IPS-NIHi7 (cell line): ENCODE results near the gene TM9SF1.
A peak's percentile ranks its signal among the peaks of the same experiment; 100 is the strongest.
"Not testable (repeated sequence)": the region's sequence is repeated elsewhere in the genome, so short reads cannot be mapped to it uniquely, and the experiment has no call there.

Experiments
- DNase-seq: peaks from one replicate; pipeline ENCODE4 v3.0.0; 2012; ENCODE audit warnings: mixed read lengths; ENCODE audit errors: extremely low spot score

TM9SF1 gene

DNA sequence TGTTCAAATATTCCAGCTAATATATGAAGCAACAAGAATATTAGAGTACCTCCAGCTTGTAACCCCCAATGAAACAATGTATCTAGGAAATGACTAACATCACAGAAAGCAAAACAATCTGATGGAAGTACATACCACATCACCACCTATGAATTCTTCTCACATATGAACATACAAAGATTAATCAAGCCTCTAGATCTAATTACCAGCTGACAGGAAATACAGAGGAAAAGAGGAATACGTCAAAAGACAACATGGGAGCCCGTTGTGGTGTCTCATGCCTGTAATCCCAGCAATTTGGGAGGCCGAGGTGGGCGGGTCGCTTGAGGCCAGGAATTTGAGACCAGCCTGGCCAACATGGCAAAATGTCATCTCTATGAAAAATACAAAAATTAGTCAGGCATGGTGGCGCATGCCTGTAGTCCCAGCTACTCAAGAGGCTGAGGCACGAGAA lies 29.4 kb upstream of the TM9SF1 start:
- DNase-seq: no peak

DNA sequence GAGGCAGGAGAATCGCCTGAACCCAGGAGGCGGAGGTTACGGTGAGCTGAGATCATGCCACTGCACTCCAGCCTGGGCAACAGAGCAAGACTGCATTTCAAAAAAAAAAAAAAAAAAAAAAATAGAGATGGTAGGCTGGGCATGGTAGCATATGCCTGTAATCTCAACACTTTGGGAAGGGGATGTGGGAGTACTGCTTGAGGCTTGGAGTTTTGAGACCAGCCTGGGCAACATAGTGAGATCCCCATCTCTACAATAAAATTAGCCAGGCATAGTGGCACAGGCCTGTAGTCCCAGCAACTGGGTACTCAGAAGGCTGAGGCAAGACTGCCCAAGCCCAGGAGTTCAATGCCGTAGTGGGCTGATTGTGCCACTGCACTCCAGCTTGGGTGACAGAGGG lies 27.7 kb upstream of the TM9SF1 start:
- DNase-seq: not testable (repeated sequence)

DNA sequence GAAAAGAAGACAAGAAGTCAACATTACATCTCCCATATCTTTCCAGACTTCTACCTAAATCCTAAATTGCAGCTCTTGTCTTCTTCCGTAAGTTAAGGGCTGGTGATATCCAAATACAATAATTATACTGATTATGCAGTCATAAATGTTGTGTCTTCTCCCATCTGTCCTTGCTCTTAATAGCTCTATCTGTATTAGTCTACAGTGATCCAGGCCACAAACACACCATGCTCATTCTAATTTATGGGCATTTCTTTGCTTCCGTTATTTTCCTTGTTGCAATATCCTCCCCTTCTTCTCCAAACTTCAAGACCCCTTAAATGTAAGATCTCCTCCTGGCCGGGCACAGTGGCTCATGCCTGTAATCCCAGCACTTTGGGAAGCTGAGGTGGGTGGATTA lies 24.3 kb upstream of the TM9SF1 start:
- DNase-seq: no peak

DNA sequence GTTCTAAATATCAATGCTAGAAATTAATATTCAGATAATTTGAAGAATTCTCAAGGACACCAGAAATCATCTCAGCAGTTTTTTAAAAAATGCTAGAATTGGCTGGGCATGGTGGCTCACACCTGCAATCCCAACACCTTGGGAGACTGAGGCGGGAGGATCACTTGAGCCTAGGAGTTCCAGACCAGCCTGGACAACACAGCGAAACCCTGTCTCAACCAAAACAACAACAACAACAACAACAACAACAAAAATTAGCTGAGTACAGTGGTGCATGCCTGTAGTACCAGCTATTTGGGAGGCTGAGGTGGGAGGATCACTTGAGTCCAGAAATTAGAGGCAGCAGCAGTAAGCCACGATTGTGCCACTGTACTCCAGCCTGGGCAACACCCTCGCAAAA lies 23.8 kb upstream of the TM9SF1 start:
- no peak for DNase-seq

DNA sequence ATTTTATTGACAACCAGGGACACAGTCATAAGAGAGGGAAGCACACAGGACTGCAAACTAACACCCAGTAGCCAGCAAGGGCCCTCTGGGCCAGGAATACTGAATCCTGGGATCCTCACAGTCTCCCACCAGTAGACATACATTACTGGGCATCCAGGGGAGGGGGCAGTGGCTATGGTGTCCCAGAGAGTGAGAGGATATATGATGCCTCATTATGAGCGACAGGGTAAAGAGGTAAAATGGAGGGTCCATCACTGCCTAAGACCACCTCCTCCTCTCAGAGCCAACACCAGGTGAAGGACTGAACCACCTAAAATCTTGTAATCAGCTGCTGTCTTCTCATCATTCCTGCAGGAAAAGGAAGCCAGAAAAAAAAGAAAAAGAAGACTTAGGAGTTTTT lies 21.6 kb upstream of the TM9SF1 start:
- DNase-seq: not testable (repeated sequence)

DNA sequence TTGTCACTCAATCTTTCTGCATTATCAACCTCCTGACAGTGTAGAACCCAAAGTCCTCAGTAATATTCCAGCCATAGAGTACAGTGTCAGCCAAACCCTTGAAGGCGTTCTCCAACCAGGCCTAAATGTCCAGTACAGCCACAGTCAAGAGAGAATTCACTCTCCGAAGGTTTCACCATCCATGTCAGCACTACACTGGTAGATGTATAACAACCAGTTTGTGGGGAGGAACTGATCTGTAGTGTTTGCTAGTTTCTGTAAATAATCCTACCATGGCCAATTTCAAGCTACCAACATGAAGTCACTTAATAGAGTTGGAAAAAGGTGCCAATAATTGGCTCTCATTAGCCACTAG lies 21.1 kb upstream of the TM9SF1 start:
- DNase-seq: no peak

DNA sequence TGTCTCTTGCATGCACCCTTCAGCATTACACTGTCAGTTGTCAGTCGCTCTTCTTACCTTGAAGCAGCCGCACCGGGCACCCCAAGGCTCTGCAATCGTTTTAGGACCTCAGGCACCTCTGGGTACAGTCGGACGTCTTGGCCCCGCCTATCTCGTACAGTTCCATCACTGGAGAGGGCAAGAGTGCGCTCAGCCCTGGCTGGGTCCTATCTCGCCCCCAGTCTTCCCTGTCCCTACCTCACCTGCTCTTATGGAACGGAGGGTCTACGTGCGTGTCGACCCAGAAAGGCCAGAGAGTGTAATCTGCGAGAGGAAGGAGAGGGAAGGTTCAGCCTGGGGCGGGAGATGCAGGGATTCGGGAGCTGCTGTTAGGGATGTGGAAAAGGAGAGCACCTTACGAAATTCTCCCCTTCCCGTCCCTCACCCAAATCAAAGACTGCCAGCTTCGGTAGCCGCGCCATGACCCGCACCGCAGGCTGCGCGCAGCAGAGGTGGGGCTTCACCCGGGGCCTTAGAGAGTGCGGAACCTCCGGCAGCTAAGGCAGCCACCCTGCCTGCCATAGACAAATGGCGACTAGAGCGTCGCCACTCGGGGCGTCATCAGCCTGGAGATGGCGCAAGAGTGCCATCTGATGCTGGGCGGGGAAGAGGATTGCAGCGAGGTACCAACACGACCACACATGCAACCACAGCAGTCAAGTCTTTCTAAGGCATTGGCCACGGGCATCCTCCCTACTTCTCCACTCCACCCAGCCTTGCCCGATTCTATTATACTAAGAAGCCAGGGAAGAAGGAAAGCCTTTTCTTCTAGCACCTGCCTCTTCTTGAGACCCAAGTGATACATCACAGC lies 20.5 kb upstream of the TM9SF1 start, which contains the start of gene MDP1:
Gene MDP1, minus strand, starts transcription at position 572 of the 850 bp plus-strand sequence. Its CDS starts 111 bp downstream, at position 461.
- DNase-seq: peak; percentile 96

DNA sequence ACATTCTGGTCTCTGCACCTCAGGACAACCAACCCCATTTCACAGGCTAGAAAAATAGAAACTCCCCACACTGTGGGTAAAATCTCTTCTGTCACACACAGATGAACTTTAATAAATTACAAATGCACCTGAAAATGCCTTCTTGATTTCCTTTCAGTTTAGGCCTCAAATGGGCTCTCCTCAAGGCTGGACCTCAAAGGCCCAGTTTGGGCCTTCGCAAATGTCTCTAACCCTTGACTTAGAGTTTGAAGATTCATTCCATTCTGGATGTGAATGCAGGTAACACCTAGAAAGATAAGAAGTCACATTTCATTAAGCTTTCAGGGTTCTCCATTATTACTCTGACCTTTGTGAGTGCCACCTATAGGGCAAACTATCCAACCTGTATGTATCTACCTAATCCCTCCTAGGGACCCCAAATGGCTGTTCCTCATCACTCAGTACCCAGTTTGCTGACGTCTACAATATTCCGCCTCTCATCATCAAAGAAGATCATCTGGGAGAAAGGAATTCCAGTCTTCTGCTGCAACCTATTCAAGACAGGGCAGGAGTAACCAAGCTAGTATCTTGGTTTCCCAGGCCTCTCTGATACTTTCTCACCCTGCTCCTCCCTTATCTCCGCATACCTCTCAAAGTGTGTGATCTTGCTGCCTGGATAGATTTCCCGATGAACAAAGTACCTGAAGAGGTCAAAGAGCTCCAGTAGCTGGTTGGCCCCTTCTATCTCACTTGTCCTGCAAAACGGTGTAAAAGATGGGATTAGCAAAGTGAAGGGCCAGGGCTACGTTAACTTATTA lies 18.8 kb upstream of the TM9SF1 start:
- DNase-seq: no peak

DNA sequence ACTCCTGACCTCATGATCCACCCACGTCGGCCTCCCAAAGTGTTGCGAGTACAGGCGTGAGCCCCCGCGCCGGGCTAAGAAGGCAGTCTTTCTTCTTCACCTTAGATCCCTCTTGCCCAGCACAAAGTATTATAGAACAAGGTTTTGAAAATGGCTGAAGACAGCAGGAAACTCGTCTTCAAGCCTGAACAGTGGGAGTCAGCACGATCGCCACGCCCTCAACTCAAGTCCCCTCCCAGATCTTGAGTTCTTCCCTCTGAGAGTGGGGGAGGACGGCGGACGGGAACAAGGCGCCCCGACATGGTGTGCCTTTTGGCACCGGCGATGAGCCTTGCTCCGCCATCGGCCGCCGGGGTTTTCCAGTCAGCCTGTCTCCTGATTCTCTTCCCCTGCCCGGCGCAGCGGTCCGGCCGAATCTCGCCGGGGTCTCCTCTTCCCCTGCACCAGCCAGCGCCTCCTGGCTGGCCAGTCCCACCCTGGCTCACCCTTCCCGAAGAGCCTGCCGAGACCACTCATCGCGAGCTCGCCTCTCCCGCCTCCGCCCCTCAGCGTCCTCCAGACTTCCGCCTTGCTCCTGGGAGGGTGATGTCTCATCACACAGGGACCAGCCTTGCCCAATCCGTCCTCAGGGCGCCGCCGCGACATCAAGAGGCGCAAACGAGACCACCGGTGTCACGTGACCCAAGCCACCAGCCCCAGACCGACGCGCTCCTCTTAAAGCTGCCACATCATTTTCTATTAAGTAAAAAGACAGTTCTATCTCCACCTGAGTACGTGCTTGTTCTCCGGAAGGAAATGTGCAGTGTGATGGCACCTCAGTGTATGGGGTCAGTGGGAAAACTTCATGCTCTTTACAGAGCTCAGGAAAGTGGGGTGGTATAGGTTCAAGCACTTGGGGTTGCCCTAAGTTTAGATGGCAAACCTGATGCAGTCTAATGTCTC lies 18.0 kb upstream of the TM9SF1 start, which contains the start of gene CHMP4A:
Gene CHMP4A, minus strand, starts transcription at position 565 of the 942 bp plus-strand sequence. Its CDS starts 49 bp downstream, at position 516.
- peak; percentile 98 for DNase-seq

DNA sequence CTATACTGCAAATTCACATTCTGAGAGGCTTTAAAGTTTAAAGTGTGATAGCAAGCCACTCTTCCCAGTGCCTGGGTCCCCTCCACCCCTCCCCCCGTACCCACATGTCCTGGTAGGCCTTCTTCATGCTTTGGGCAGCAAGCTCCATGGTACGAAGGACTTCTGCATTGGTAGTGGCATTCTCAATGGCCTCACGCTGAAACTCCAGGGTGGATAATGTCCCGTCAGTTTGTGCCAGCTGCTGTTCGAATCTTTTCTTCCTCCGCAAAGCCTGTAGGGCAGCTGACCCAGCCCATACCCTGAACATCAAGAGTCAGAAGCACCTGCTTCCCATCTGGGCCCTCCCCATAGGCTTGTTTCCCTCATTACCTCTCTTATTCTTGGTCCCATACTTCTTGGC lies 16.1 kb upstream of the TM9SF1 start:
- DNase-seq: no peak

DNA sequence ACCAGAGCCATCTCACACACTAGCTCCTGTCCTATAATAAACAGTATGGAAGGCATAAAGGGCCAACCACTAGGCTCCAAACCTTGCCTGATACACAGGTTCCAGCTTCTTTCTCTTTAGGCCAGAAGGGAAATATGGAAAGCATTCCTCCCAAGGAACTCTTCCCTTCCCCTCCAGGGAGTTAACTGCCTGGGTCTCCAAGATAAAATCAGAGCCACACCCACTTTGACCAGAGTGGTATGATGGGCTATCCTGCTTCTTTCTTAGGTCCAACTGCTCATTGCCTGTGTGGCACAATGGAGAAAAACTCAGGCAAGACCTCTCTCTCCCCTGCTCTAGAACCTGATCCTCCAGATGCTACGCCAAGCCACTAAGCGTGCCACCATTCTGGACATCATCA lies 12.4 kb upstream of the TM9SF1 start:
- DNase-seq: no peak

DNA sequence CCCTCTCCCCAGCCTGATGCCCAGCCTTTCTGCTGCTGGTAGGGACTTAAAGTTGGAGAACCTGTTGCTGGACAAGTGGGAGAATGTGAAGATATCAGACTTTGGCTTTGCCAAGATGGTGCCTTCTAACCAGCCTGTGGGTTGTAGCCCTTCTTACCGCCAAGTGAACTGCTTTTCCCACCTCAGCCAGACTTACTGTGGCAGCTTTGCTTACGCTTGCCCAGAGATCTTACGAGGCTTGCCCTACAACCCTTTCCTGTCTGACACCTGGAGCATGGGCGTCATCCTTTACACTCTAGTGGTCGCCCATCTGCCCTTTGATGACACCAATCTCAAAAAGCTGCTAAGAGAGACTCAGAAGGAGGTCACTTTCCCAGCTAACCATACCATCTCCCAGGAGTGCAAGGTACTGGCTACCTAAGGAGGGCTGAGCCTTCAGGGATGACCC lies 11.9 kb upstream of the TM9SF1 start:
- no peak for DNase-seq

DNA sequence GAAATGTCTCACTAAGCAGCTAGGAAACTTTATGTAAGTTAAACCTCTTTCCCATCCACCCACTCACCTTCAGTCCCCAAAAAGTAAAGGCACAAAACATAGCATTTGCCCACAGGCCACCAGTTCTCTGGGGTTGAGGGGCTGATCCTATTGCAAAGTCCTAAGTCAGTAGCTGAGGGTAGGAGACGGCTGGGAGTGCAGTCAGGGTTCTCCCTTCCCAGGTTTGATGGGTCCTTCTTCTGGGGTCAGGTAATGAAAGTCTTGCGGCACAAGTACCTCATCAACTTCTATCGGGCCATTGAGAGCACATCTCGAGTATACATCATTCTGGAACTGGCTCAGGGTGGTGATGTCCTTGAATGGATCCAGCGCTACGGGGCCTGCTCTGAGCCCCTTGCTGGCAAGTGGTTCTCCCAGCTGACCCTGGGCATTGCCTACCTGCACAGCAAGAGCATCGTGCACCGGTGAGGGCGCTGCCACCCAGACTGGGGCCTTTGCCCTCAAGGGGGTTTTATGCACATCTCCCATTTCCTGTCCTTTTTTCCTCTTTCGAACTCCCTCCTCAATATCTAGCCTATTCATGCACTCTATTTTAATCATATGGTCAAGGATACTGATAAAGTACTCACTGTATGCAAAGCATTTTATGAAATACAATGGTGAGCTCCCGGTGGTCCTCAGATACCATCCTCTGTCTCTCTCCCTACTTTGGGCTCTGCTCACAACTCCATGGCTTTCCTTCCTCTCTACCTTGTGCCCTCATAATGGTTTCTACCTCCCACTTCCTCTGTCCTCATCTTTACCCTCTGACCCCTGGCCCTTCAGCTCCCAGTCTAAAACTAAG lies 11.2 kb upstream of the TM9SF1 start:
- DNase-seq: no peak

DNA sequence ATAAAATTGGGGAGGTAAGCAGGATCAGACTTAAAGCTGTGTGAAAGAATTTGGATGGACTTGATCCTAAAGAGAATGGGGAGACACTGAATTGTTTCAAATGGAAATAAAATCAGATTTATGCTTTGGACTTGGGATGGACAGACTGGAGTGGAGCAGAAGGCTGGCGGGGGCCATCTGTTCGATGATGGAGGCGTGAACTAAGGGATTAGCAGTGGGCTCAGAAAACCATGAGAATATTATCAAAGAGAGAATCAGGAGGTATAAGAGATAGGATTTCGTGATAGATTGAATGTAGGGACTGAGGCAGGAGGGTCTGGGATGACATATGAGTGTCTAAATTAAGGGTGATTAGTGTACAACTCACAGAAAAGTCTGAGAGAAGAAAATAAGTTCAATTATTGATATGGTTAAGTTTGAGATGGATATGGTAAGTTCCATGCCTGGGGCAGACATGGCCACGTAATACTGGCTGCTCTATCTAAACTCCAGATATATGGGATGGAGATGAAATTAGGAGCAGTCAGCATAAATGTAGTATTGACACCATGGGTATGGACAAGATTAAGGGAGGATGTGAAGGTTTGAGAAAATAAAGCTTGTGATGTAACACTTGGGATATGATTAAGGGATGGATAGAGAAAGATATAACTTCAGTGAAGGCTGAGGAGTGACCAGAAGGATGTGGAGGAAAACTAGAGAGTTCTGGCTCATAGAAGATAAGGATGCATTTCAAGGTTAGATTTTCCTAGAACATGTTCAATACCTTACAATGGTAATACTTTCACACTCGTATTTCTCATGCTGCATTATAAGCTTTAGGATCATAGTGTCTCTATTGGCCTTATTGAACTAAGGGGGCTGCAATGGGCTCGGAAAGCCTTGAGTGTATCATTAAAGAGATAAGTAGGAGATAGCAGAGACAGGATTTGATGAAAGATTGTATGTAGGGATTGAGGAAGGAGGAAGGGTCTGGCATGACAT lies 9.2 kb upstream of the TM9SF1 start:
- DNase-seq: no peak

DNA sequence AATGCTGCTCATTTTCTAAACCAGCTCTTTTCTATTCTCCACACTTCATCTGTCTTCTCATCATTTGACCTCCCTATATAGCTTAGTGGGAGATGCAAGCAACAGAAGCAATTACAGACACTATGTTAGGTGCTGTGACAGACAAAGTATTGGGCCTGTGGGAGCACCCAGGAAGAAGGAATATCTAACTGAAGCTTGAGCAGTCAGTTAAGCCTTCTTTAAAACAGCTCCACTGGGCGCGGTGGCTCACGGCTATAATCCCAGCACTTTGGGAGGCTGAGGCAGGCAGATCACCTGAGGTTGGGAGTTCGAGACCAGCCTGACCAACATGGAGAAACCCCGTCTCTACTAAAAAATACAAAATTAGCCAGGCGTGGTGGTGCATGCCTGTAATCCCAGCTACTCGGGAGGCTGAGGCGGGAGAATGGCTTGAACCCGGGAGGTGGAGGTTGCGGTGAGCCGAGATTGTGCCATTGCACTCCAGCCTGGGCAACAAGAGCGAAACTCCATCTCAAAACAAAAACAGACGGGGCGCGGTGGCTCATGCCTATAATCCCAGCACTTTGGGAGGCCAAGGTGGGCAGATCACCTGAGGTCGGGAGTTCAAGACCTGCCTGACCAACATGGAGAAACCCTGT lies 8.1 kb upstream of the TM9SF1 start:
- not testable (repeated sequence) for DNase-seq

DNA sequence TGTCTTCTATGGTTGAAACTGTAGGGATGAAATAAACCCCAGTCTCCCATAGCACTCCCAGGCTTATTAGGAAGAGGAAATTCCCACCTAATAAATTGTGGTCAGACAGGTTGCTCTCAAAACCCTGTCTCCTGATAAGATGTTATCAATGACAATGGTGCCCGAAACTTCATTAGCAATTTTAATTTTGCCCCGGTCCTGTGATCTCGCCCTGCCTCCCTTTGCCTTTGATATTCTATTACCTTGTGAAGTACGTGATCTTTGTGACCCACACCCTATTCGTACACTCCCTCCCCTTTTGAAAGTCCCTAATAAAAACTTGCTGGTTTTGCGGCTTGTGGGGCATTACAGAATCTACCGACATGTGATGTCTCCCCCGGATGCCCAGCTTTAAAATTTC lies 7.3 kb upstream of the TM9SF1 start:
- not testable (repeated sequence) for DNase-seq

DNA sequence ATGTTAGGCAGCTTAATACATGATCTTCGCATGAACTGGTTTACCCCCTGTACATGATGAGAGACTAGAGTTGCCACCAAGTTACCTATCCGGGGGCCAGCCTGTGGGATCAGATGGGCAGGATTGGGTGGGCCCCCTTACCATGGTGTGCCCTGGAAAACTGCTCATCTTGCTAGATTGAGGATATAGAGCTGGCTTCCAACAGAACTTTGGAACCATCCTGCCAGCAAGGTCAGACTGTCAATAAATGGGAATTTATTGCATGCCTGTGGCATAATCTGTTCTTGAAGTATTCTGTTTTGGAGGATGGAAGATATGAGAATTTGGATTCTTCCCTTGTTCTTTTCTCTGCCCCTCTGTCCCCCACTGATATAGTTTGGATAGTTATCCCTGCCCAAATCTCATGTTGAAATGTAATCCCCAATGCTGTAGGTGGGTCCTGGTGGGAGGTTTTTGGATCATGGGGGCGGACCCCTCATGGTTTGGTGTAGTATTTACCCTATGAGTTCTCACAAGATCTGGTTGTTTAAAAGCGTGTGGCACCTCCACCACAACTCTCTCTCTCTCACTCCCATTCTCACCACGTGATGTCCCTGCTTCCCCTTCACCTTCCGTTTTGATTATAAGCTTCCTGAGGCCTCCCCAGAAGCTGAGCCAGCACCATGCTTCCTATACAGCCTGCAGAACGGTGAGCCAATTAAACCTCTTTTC lies 3.7 kb upstream of the TM9SF1 start:
- no peak for DNase-seq

DNA sequence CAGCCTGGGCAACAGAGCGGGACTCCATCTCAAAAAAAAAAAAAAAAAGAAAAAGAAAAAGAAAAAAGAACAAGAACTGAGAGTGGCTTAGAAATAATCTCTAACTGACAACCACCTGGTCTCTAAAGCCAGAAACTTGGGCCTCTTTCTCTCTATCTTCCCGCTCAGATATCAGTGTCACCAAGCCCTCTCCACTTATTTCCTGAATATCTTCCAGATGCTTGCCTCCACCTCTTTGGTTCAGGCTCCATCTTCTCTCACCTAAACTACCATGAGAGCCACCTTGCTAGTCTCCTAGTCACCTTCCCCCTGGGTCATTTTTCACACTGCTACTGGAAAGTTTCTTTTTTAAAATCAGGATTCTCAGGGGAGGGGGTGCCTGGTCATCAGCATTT lies 1.8 kb upstream of the TM9SF1 start:
- DNase-seq: no peak
